Trophoblast cell (in vitro differentiated cells and primary cell): Measurements from ENCODE around the gene KCNMA1.
A peak's percentile ranks its signal among the peaks of the same experiment; 100 is the strongest.

Source experiments
- DNase-seq, 2 donors: peaks; one replicate each; pipeline ENCODE4 v3.0.0-alpha.2; 2016
- H2AFZ ChIP-seq: 2 replicates; pipeline ENCODE4 v1.6.1; 2013; ENCODE audit warnings: low read length, moderate library complexity, mild to moderate bottlenecking; ENCODE audit not compliant: insufficient read depth, poor library complexity
- H2AK5ac ChIP-seq: 2 replicates; pipeline ENCODE4 v1.6.1; 2013; ENCODE audit warnings: mild to moderate bottlenecking, low read length
- H2BK120ac ChIP-seq: 2 replicates; pipeline ENCODE4 v1.6.1; 2013; ENCODE audit warnings: low read length, mild to moderate bottlenecking, moderate library complexity; ENCODE audit not compliant: insufficient read depth, poor library complexity
- H2BK12ac ChIP-seq: 2 replicates; pipeline ENCODE4 v1.6.1; 2013; ENCODE audit warnings: mild to moderate bottlenecking, low read length, moderate library complexity
- H2BK5ac ChIP-seq: 2 replicates; pipeline ENCODE4 v1.6.1; 2013; ENCODE audit warnings: low read length, low read depth, moderate library complexity, mild to moderate bottlenecking; ENCODE audit not compliant: poor library complexity
- H3K14ac ChIP-seq: 2 replicates; pipeline ENCODE4 v1.6.1; 2013; ENCODE audit warnings: mild to moderate bottlenecking, low read length
- H3K18ac ChIP-seq: 2 replicates; pipeline ENCODE4 v1.6.1; 2013; ENCODE audit warnings: mild to moderate bottlenecking, low read length
- H3K23ac ChIP-seq: 2 replicates; pipeline ENCODE4 v1.6.1; 2013; ENCODE audit warnings: low read length
- H3K27ac ChIP-seq: 2 replicates; pipeline ENCODE4 v1.5.1; 2013; ENCODE audit warnings: low read depth, mild to moderate bottlenecking, inconsistent platforms, low read length, moderate library complexity
- H3K27me3 ChIP-seq: 2 replicates; pipeline ENCODE4 v1.6.1; 2013; ENCODE audit warnings: inconsistent platforms, mild to moderate bottlenecking, low read length, moderate library complexity; ENCODE audit not compliant: insufficient read depth
- H3K36me3 ChIP-seq, 2 experiments: 1 replicate in 1 of 2; 2 replicates in 1 of 2; pipeline ENCODE4 v1.6.1; 2013; ENCODE audit warnings: low read length in 2 of 2, mild to moderate bottlenecking in 2 of 2, moderate library complexity in 1 of 2; ENCODE audit not compliant: insufficient read depth in 2 of 2, control insufficient read depth in 1 of 2
- H3K4ac ChIP-seq: 2 replicates; pipeline ENCODE4 v1.6.1; 2013; ENCODE audit warnings: low read depth, mild to moderate bottlenecking, low read length, moderate library complexity
- H3K4me1 ChIP-seq, 2 experiments: 1 replicate in 1 of 2; 2 replicates in 1 of 2; pipeline ENCODE4 v1.6.1; 2013; ENCODE audit warnings: low read length in 2 of 2, mild to moderate bottlenecking in 2 of 2, moderate library complexity in 1 of 2; ENCODE audit not compliant: insufficient read depth in 2 of 2, control insufficient read depth in 1 of 2
- H3K4me2 ChIP-seq: 2 replicates; pipeline ENCODE4 v1.6.1; 2013; ENCODE audit warnings: inconsistent platforms, mild to moderate bottlenecking, low read length, moderate library complexity
- H3K4me3 ChIP-seq: 2 replicates; pipeline ENCODE4 v1.5.1; 2013; ENCODE audit warnings: mild to moderate bottlenecking, low read depth, low read length, inconsistent platforms
- H3K79me1 ChIP-seq: one replicate; pipeline ENCODE4 v1.6.1; 2013; ENCODE audit warnings: low read length
- H3K79me2 ChIP-seq: 2 replicates; pipeline ENCODE4 v1.6.1; 2013; ENCODE audit warnings: low read length, mild to moderate bottlenecking; ENCODE audit not compliant: control insufficient read depth, insufficient read depth, poor library complexity
- H3K9ac ChIP-seq: 2 replicates; pipeline ENCODE4 v1.6.1; 2013; ENCODE audit warnings: mild to moderate bottlenecking, low read length
- H3K9me3 ChIP-seq: 2 replicates; pipeline ENCODE4 v1.6.1; 2013; ENCODE audit warnings: low read depth, mild to moderate bottlenecking, control low read depth, inconsistent platforms, low read length; ENCODE audit not compliant: insufficient read depth
- H4K12ac ChIP-seq: 2 replicates; pipeline ENCODE4 v1.6.1; 2013; ENCODE audit warnings: low read depth, mild to moderate bottlenecking, low read length, moderate library complexity
- H4K8ac ChIP-seq: 2 replicates; pipeline ENCODE4 v1.6.1; 2013; ENCODE audit warnings: low read depth, mild to moderate bottlenecking, low read length, moderate library complexity
- H4K91ac ChIP-seq: one replicate; pipeline ENCODE4 v1.6.1; 2013; ENCODE audit warnings: low read depth, mild to moderate bottlenecking, low read length, moderate library complexity
- WGBS: extraction: QIAGEN DNeasy Blood & Tissue Kit; methylation state at CpG from one replicate; pipeline ENCODE4 v1.1.7; 2013; ENCODE audit warnings: missing lambda C conversion rate; ENCODE audit not compliant: insufficient read length, insufficient coverage; ENCODE audit errors: extremely low coverage; 5-methylcytosine and 5-hydroxymethylcytosine counted together

The KCNMA1 gene

DNA sequence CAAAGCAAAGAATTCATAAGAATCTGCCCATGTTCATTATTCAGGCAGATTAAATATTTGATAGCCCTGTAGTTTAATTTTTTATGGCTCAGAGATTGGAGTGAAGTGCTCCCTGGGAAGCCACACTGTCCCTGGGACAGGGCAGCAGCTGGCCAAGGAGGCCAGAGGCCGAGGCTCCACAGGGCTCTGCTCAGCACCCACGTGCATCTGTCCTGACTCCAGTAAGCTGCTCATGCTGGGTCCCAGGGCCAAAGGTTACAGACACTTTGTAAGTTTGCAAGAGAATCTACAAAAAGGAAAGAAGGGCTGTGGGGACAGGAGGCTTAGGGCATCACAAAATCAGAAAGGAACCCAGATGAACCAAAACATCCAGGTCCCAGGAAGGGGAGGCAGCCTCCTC lies 155.5 kb downstream of the KCNMA1 start:
- H3K27me3 ChIP-seq, result no peaks in the 10 kb centered on the region
- H2AK5ac ChIP-seq, result no peak overlapping the region
- H2BK120ac ChIP-seq, result no peak overlapping the region
- peaks cover 4% of the 10 kb centered on the region for H3K79me1 ChIP-seq
- no peak overlapping the region for H2BK5ac ChIP-seq
- H3K9me3 ChIP-seq, result no peaks in the 10 kb centered on the region
- no peak overlapping the region for H3K18ac ChIP-seq
- no peak for DNase-seq
- no peak overlapping the region for H4K8ac ChIP-seq
- no peak overlapping the region for H3K4ac ChIP-seq
- WGBS, result no CpG with 5 or more reads among the region's 2 CpGs
- H3K9ac ChIP-seq, result no peak overlapping the region
- H3K27ac ChIP-seq, result no peak overlapping the region
- H2AFZ ChIP-seq, result no peak overlapping the region
- H3K4me2 ChIP-seq, result no peak overlapping the region
- no peak overlapping the region for H3K23ac ChIP-seq
- no peaks in the 10 kb centered on the region for H3K36me3 ChIP-seq
- no peaks in the 10 kb centered on the region for H3K79me2 ChIP-seq
- H4K12ac ChIP-seq, result no peak overlapping the region
- H2BK12ac ChIP-seq, result no peak overlapping the region
- H4K91ac ChIP-seq, result no peak overlapping the region
- no peak overlapping the region for H3K14ac ChIP-seq
- no peak overlapping the region for H3K4me3 ChIP-seq
- H3K4me1 ChIP-seq, result peaks cover 9 to 19% of the 10 kb centered on the region in 2 experiments

DNA sequence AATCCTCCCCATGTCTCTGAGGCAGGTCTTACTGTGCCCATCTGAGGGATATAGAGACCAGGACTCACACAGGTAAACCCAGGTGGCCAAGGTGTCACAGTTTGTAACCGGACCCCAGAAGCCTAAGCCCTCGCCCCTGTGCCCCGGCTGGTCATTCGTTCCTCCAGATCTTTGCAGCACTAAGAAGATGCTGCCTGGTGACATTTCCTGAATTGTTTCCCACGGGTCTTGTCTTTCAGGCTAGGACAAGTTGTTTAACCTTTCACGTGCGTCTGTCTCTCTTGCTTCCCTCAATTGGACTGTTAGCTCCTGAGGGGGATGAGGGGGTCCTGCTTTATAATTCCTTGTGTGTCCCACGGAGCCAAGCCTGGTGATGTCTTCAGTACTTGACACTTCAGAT lies 158.0 kb downstream of the KCNMA1 start:
- Histone ChIP-seq H2BK5ac (no peak overlapping the region), H2BK120ac (no peak overlapping the region), H3K4me3 (no peak overlapping the region), H3K4ac (no peak overlapping the region), H3K79me2 (no peaks in the 10 kb centered on the region), H3K23ac (no peak overlapping the region), H3K9me3 (no peaks in the 10 kb centered on the region), H2BK12ac (no peak overlapping the region), H2AK5ac (no peak overlapping the region), H3K27ac (no peak overlapping the region), H3K79me1 (peaks cover 2% of the 10 kb centered on the region), H3K9ac (no peak overlapping the region), H3K27me3 (no peaks in the 10 kb centered on the region), H3K4me2 (no peak overlapping the region), H3K36me3 (peaks cover 0 to 3% of the 10 kb centered on the region in 2 experiments), H3K4me1 (peaks cover 2 to 12% of the 10 kb centered on the region in 2 experiments), H2AFZ (no peak overlapping the region), H4K12ac (no peak overlapping the region), H4K91ac (peak overlapping the region; percentile 2), H3K14ac (no peak overlapping the region), H3K18ac (no peak overlapping the region), H4K8ac (no peak overlapping the region)
- no CpG with 5 or more reads among the region's 8 CpGs for WGBS
- DNase-seq, result peak in 1 of 2 donors; percentile 53

DNA sequence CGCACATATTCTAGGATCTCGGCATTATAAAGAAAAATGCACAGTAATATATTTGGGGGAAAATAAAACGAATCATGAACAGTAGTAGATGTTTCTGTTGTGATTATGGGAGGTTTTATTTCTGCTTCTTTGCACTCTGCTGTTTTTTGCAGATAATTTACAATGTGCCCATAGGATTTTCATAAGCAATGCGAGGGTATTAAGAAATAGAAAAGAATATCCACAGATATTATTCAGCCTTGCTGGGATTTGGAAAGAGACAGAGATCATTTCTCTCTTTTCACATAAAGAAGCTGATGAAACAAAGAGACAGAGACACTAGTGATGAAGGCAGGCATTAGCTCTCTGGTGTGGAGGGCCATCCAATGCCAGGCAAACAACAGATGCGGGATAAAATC lies 158.6 kb downstream of the KCNMA1 start:
- Histone ChIP-seq H3K79me1 (peaks cover 2% of the 10 kb centered on the region), H3K18ac (peak overlapping the region; percentile 25), H2BK120ac (no peak overlapping the region), H4K91ac (no peak overlapping the region), H3K4me3 (no peak overlapping the region), H2AK5ac (no peak overlapping the region), H3K4me1 (peaks cover 2 to 12% of the 10 kb centered on the region in 2 experiments), H3K23ac (no peak overlapping the region), H3K36me3 (peaks cover 3% of the 10 kb centered on the region in 2 experiments), H2AFZ (no peak overlapping the region), H3K4me2 (no peak overlapping the region), H3K9me3 (no peaks in the 10 kb centered on the region), H3K4ac (no peak overlapping the region), H3K14ac (no peak overlapping the region), H4K8ac (no peak overlapping the region), H3K27me3 (no peaks in the 10 kb centered on the region), H2BK12ac (no peak overlapping the region), H3K27ac (no peak overlapping the region), H4K12ac (no peak overlapping the region), H2BK5ac (no peak overlapping the region), H3K79me2 (no peaks in the 10 kb centered on the region), H3K9ac (no peak overlapping the region)
- no peak for DNase-seq
- WGBS, result no CpG with 5 or more reads among the region's 5 CpGs

DNA sequence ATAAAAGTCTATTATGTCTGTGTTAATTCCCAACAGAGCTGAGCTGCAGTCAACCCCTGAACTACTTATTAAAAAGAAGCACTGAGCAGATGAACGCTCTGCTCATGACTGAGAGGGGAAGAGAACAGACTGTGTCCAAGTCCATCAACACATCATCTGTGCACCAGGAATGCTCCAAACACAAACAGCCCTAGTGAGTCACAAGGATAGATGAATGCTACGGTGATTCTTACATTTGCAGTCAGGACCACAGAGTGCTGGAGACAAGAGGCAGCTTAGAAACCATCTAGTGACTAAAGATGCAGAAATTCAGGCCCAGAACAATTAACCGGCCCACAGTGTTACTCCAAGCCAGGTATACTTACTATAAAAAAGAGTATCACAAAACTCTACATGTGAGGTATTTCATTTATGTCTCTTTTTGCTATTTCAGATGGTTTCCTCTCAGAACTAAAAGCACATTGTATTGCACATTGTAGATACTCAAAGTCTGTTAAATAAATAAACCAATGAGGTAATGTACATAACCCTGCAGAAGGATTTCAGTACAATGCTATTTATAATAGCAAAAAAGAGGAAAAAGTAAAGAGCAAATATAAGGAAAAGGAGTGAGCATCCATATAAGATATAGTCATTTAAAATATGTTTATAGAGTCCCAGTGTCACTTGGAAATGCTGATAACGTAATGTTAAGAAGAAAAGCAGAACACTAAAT lies 159.2 kb downstream of the KCNMA1 start:
- H3K9ac ChIP-seq, result no peak overlapping the region
- H4K8ac ChIP-seq, result no peak overlapping the region
- H4K12ac ChIP-seq, result no peak overlapping the region
- H3K27me3 ChIP-seq, result no peaks in the 10 kb centered on the region
- DNase-seq, result peak in 1 of 2 donors; percentile 8
- H3K36me3 ChIP-seq, result peaks cover 3% of the 10 kb centered on the region in 2 experiments
- no peak overlapping the region for H3K4me2 ChIP-seq
- H2BK12ac ChIP-seq, result no peak overlapping the region
- no peak overlapping the region for H3K27ac ChIP-seq
- no peak overlapping the region for H2AK5ac ChIP-seq
- no peak overlapping the region for H3K23ac ChIP-seq
- no peak overlapping the region for H2BK5ac ChIP-seq
- WGBS, result no CpG with 5 or more reads among the region's 4 CpGs
- H3K9me3 ChIP-seq, result no peaks in the 10 kb centered on the region
- no peak overlapping the region for H2BK120ac ChIP-seq
- no peak overlapping the region for H2AFZ ChIP-seq
- no peaks in the 10 kb centered on the region for H3K79me2 ChIP-seq
- no peak overlapping the region for H3K14ac ChIP-seq
- H4K91ac ChIP-seq, result no peak overlapping the region
- H3K4ac ChIP-seq, result no peak overlapping the region
- H3K4me3 ChIP-seq, result no peak overlapping the region
- H3K18ac ChIP-seq, result no peak overlapping the region
- peaks cover 2% of the 10 kb centered on the region for H3K79me1 ChIP-seq
- H3K4me1 ChIP-seq, result peaks cover 2 to 12% of the 10 kb centered on the region in 2 experiments
